HepG2 (cell line): ENCODE data around the gene SUN5. TPM values are rescaled to one million over a fixed set of nuclear protein-coding genes. Genes with fewer than 3 reads are reported as not detected.

Source experiments
- GATAD2A ChIP-seq: IDR thresholded peaks from 2 replicates; pipeline ENCODE4 v1.6.1; 2016
- KDM5B ChIP-seq: sonication (generic); formaldehyde crosslinking; IDR thresholded peaks from 2 replicates; pipeline ENCODE4 v1.4.0; 2020; ENCODE audit warnings: missing genetic modification reagents, mild to moderate bottlenecking, borderline replicate concordance
- NFIB ChIP-seq: sonication (generic); formaldehyde crosslinking; IDR thresholded peaks from 2 replicates; pipeline ENCODE4 v1.9.0; 2021; ENCODE audit warnings: missing genetic modification reagents, mild to moderate bottlenecking, borderline replicate concordance
- ONECUT2 ChIP-seq: sonication (generic); formaldehyde crosslinking; IDR thresholded peaks from 2 replicates; pipeline ENCODE4 v1.4.0; 2020; ENCODE audit warnings: missing genetic modification reagents
- POLR2AphosphoS2 ChIP-seq: IDR thresholded peaks from 2 replicates; pipeline ENCODE4 v1.6.1; 2011; ENCODE audit warnings: low read depth, low read length, improper control_type of control experiment
- TFAP4 ChIP-seq: sonication (generic); IDR thresholded peaks from 2 replicates; pipeline ENCODE4 v1.6.1; 2016; ENCODE audit warnings: low read depth, borderline replicate concordance
- ZFP90 ChIP-seq: sonication (generic); formaldehyde crosslinking; IDR thresholded peaks from 2 replicates; pipeline ENCODE4 v1.8.0; 2022; ENCODE audit warnings: missing genetic modification reagents, mild to moderate bottlenecking, inconsistent platforms, borderline replicate concordance
- ZNF20 ChIP-seq: sonication (generic); formaldehyde crosslinking; IDR thresholded peaks from 2 replicates; pipeline ENCODE4 v1.4.0; 2020; ENCODE audit warnings: mild to moderate bottlenecking, moderate library complexity, missing genetic modification reagents
- ZNF33A ChIP-seq: sonication (generic); formaldehyde crosslinking; IDR thresholded peaks from 2 replicates; pipeline ENCODE4 v1.5.1; 2020; ENCODE audit warnings: missing genetic modification reagents, mild to moderate bottlenecking, moderate library complexity, borderline replicate concordance
- ZNF468 ChIP-seq: sonication (generic); formaldehyde crosslinking; IDR thresholded peaks from 2 replicates; pipeline ENCODE4 v1.8.0; 2022; ENCODE audit warnings: mild to moderate bottlenecking, moderate library complexity, missing genetic modification reagents
- ZNF670 ChIP-seq: sonication (generic); formaldehyde crosslinking; IDR thresholded peaks from 2 replicates; pipeline ENCODE4 v1.8.0; 2022; ENCODE audit warnings: mild to moderate bottlenecking, missing genetic modification reagents, borderline replicate concordance
- ZNF772 ChIP-seq: sonication (generic); formaldehyde crosslinking; IDR thresholded peaks from 2 replicates; pipeline ENCODE4 v1.5.0; 2020; ENCODE audit warnings: mild to moderate bottlenecking, missing genetic modification reagents
- ZNF83 ChIP-seq: sonication (generic); formaldehyde crosslinking; IDR thresholded peaks from 2 replicates; pipeline ENCODE4 v1.4.0; 2020; ENCODE audit warnings: missing genetic modification reagents, mild to moderate bottlenecking, borderline replicate concordance
- ZNF839 ChIP-seq: sonication (generic); formaldehyde crosslinking; IDR thresholded peaks from 2 replicates; pipeline ENCODE4 v1.4.0; 2020; ENCODE audit warnings: missing genetic modification reagents, mild to moderate bottlenecking, borderline replicate concordance
- polyA plus RNA-seq, 8 experiments: library from polyadenylated mRNA; depleted of rRNA in 3 of 8; stranded (reverse) in 7 of 8; unstranded in 1 of 8; fragments of >200 nt; fragmentation: Illumina TruSeq in 4 of 8; extraction: Trizol in 4 of 8; gene quantifications; 2 replicates each; pipeline versions ENCODE4 v1.2.1 to v1.2.3, GENCODE V29; 2011 to 2016; ENCODE audit warnings: low read depth in 4 of 8, missing spikeins in 1 of 8, mixed read lengths in 1 of 8; ENCODE audit not compliant: insufficient read depth in 1 of 8
- total RNA-seq, 5 experiments: library from RNA; depleted of rRNA; stranded (reverse); fragments of >200 nt; fragmentation: Illumina TruSeq; extraction: Trizol; gene quantifications; 2 replicates each; pipeline ENCODE4 v1.2.3, GENCODE V29; 2016; ENCODE audit warnings: low read depth in 1 of 5
- TF ChIP-seq, protein P1 (sequence below): sonication (generic); formaldehyde crosslinking; IDR thresholded peaks from 2 replicates; pipeline ENCODE4 v1.8.0; 2022; ENCODE audit warnings: missing genetic modification reagents, mild to moderate bottlenecking, moderate library complexity, borderline replicate concordance
- TF ChIP-seq, protein P2 (sequence below): sonication (generic); formaldehyde crosslinking; IDR thresholded peaks from 2 replicates; pipeline ENCODE4 v1.5.0; 2020; ENCODE audit warnings: mild to moderate bottlenecking, missing genetic modification reagents, borderline replicate concordance
- TF ChIP-seq, protein P3 (sequence below): sonication (generic); formaldehyde crosslinking; IDR thresholded peaks from 2 replicates; pipeline ENCODE4 v1.4.0; 2020; ENCODE audit warnings: missing genetic modification reagents, borderline replicate concordance

The SUN5 gene
- total and polyA plus RNA-seq, 2 of the 13 experiments (the other 11 are each of a cell fraction or from before 2014, with no cell fraction given) = not detected

GRCh38 chr20:33002087-33002808, 2.0 kb downstream of the SUN5 start (continued):
- TF ChIP-seq ZNF772 (CRISPR knock-in tag) (no peak), KDM5B (no peak), ZNF839 (CRISPR knock-in tag) (no peak), ONECUT2 (CRISPR knock-in tag) (no peak), ZNF83 (CRISPR knock-in tag) (no peak), ZNF468 (CRISPR knock-in tag) (no peak), ZNF20 (CRISPR knock-in tag) (no peak), ZFP90 (no peak), POLR2AphosphoS2 (no peak), GATAD2A (CRISPR knock-in tag) (peak; percentile 12; the same call in 1 of the 2 replicates), ZNF670 (no peak), TFAP4 (no peak), NFIB (CRISPR knock-in tag) (no peak), ZNF33A (CRISPR knock-in tag) (no peak)
- TF ChIP-seq, protein P1, sequence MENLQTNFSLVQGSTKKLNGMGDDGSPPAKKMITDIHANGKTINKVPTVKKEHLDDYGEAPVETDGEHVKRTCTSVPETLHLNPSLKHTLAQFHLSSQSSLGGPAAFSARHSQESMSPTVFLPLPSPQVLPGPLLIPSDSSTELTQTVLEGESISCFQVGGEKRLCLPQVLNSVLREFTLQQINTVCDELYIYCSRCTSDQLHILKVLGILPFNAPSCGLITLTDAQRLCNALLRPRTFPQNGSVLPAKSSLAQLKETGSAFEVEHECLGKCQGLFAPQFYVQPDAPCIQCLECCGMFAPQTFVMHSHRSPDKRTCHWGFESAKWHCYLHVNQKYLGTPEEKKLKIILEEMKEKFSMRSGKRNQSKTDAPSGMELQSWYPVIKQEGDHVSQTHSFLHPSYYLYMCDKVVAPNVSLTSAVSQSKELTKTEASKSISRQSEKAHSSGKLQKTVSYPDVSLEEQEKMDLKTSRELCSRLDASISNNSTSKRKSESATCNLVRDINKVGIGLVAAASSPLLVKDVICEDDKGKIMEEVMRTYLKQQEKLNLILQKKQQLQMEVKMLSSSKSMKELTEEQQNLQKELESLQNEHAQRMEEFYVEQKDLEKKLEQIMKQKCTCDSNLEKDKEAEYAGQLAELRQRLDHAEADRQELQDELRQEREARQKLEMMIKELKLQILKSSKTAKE (CRISPR knock-in tag) = peak; percentile 44; the same call in 1 of the 2 replicates
- TF ChIP-seq, protein P2, sequence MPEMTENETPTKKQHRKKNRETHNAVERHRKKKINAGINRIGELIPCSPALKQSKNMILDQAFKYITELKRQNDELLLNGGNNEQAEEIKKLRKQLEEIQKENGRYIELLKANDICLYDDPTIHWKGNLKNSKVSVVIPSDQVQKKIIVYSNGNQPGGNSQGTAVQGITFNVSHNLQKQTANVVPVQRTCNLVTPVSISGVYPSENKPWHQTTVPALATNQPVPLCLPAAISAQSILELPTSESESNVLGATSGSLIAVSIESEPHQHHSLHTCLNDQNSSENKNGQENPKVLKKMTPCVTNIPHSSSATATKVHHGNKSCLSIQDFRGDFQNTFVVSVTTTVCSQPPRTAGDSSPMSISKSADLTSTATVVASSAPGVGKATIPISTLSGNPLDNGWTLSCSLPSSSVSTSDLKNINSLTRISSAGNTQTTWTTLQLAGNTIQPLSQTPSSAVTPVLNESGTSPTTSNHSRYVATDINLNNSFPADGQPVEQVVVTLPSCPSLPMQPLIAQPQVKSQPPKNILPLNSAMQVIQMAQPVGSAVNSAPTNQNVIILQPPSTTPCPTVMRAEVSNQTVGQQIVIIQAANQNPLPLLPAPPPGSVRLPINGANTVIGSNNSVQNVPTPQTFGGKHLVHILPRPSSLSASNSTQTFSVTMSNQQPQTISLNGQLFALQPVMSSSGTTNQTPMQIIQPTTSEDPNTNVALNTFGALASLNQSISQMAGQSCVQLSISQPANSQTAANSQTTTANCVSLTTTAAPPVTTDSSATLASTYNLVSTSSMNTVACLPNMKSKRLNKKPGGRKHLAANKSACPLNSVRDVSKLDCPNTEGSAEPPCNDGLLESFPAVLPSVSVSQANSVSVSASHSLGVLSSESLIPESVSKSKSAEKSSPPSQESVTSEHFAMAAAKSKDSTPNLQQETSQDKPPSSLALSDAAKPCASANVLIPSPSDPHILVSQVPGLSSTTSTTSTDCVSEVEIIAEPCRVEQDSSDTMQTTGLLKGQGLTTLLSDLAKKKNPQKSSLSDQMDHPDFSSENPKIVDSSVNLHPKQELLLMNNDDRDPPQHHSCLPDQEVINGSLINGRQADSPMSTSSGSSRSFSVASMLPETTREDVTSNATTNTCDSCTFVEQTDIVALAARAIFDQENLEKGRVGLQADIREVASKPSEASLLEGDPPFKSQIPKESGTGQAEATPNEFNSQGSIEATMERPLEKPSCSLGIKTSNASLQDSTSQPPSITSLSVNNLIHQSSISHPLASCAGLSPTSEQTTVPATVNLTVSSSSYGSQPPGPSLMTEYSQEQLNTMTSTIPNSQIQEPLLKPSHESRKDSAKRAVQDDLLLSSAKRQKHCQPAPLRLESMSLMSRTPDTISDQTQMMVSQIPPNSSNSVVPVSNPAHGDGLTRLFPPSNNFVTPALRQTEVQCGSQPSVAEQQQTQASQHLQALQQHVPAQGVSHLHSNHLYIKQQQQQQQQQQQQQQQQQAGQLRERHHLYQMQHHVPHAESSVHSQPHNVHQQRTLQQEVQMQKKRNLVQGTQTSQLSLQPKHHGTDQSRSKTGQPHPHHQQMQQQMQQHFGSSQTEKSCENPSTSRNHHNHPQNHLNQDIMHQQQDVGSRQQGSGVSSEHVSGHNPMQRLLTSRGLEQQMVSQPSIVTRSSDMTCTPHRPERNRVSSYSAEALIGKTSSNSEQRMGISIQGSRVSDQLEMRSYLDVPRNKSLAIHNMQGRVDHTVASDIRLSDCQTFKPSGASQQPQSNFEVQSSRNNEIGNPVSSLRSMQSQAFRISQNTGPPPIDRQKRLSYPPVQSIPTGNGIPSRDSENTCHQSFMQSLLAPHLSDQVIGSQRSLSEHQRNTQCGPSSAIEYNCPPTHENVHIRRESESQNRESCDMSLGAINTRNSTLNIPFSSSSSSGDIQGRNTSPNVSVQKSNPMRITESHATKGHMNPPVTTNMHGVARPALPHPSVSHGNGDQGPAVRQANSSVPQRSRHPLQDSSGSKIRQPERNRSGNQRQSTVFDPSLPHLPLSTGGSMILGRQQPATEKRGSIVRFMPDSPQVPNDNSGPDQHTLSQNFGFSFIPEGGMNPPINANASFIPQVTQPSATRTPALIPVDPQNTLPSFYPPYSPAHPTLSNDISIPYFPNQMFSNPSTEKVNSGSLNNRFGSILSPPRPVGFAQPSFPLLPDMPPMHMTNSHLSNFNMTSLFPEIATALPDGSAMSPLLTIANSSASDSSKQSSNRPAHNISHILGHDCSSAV (CRISPR knock-in tag) = no peak
- TF ChIP-seq, protein P3, sequence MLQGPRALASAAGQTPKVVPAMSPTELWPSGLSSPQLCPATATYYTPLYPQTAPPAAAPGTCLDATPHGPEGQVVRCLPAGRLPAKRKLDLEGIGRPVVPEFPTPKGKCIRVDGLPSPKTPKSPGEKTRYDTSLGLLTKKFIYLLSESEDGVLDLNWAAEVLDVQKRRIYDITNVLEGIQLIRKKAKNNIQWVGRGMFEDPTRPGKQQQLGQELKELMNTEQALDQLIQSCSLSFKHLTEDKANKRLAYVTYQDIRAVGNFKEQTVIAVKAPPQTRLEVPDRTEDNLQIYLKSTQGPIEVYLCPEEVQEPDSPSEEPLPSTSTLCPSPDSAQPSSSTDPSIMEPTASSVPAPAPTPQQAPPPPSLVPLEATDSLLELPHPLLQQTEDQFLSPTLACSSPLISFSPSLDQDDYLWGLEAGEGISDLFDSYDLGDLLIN (CRISPR knock-in tag) = no peak
